ENCODE results near the gene CYP46A1.

Gene CYP46A1

GRCh38 chr14:99708449-99708848 lies 24.4 kb downstream of the CYP46A1 start:
- H3K4me2 ChIP-seq (ENCODE audit: low read length): no peak overlapping the region
- no peak overlapping the region for H3K4me3 ChIP-seq (ENCODE audit: low read length)
- peaks cover 33% of the 10 kb centered on the region for H3K27me3 ChIP-seq (ENCODE audit: control insufficient read depth, insufficient read depth, low read length)
- H3K9ac ChIP-seq (ENCODE audit: low read depth, low read length): no peak overlapping the region
- no peaks in the 10 kb centered on the region for H3K4me1 ChIP-seq (ENCODE audit: control insufficient read depth, insufficient read depth, low read length)
- peaks cover 4% of the 10 kb centered on the region for H3K9me3 ChIP-seq (replicated peaks; ENCODE audit: low read length)
- no peaks in the 10 kb centered on the region for H3K36me3 ChIP-seq (ENCODE audit: insufficient read depth, low read length)

DNA sequence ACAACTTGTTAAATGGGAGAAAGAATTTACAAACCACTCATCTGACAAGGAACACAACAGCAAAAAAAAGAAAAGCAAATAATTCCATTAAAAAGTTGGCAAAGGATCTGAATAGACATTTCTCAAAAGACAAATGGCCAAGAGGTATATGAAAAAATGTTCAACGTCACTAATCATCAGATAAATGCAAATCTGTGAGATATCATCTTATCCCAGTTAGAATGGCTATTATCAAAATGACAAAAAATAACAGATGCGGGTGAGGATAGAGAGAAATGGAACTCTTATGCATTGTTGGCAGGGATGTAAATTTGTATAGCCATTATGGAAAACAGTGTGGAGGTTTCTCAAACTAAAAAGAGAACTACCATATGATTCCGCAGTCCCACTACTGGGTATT lies 29.9 kb downstream of the CYP46A1 start:
- H3K27me3 ChIP-seq (ENCODE audit: control insufficient read depth, insufficient read depth, low read length): peaks cover 60% of the 10 kb centered on the region
- no peak overlapping the region for H3K4me2 ChIP-seq (ENCODE audit: low read length)
- H3K9me3 ChIP-seq (replicated peaks; ENCODE audit: low read length): no peaks in the 10 kb centered on the region
- no peaks in the 10 kb centered on the region for H3K4me1 ChIP-seq (ENCODE audit: control insufficient read depth, insufficient read depth, low read length)
- no peak overlapping the region for H3K9ac ChIP-seq (ENCODE audit: low read depth, low read length)
- no peak overlapping the region for H3K4me3 ChIP-seq (ENCODE audit: low read length)
- no peaks in the 10 kb centered on the region for H3K36me3 ChIP-seq (ENCODE audit: insufficient read depth, low read length)

DNA sequence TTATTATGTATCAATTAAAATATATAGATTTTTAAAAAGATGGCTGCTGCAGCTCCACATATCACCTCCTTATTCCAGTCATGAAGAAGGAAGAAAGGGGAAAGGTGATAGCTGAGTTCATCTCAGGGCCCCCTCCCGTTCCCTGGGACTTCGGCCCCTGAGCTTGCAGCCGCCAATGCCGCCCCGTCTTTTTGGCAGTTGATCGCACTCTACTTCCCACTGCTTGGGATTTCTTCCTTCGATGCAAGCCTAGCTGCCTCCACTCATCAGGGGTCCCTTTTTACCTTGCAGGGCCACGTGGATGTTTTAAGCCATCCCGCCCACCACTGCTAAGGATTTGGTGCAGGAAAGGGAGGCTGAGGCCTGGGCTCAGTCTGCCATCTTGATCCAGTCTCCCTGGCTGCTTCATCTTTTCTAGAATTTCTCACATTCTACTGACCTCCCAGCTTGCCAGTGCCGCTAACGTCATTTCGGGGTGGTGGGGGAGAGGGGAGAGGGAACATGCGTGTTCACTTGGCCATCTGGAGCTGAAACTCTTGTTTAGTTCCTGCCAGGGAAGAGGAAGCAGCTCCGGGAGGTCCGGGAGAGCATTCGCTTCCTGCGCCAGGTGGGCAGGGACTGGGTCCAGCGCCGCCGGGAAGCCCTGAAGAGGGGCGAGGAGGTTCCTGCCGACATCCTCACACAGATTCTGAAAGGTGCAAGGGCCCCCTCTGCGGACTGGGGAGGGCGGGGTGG lies 31.3 kb downstream of the CYP46A1 start:
- Histone ChIP-seq H3K4me1 (ENCODE audit: control insufficient read depth, insufficient read depth, low read length) (no peaks in the 10 kb centered on the region), H3K27me3 (ENCODE audit: control insufficient read depth, insufficient read depth, low read length) (peaks cover 45% of the 10 kb centered on the region), H3K9ac (ENCODE audit: low read depth, low read length) (no peak overlapping the region), H3K4me2 (ENCODE audit: low read length) (no peak overlapping the region), H3K36me3 (ENCODE audit: insufficient read depth, low read length) (no peaks in the 10 kb centered on the region), H3K9me3 (replicated peaks; ENCODE audit: low read length) (no peaks in the 10 kb centered on the region), H3K4me3 (ENCODE audit: low read length) (no peak overlapping the region)

DNA sequence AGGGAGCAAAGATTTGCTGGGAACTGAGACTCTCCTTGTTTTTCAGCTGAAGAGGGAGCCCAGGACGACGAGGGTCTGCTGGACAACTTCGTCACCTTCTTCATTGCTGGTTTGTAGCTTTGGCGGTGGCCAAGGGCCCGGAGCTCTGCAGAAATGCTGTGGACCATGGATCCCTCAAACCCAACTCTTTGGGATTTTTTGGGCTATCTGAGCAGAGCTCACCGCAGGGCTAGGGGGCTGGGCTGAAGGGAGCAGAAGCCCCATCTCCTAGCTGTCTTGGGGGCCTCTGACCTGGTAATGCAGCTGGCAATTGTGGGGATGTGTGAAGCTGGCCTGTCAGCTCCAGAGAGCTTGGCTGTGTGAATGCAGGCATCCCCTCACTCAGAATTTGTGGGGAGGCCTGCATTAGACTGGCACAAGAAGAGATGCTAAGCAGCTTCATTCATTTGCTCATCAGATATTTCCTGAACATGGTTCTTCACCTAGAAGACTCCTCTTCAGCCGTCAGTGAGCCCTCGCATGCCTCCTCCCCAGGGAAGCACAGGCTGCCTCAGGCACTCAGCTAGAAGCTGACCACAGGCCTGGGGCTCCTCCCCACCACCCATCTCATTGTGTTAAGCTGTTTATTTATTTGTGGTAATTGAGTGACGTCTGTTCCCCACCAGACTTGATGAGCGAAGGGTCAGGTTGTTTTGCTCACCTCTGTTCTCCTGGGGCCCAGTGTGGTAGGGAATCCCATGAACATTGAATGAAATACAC lies 32.2 kb downstream of the CYP46A1 start:
- H3K9me3 ChIP-seq (replicated peaks; ENCODE audit: low read length): no peaks in the 10 kb centered on the region
- H3K9ac ChIP-seq (ENCODE audit: low read depth, low read length): no peak overlapping the region
- no peaks in the 10 kb centered on the region for H3K36me3 ChIP-seq (ENCODE audit: insufficient read depth, low read length)
- no peak overlapping the region for H3K4me2 ChIP-seq (ENCODE audit: low read length)
- H3K27me3 ChIP-seq (ENCODE audit: control insufficient read depth, insufficient read depth, low read length): peaks cover 38% of the 10 kb centered on the region
- H3K4me1 ChIP-seq (ENCODE audit: control insufficient read depth, insufficient read depth, low read length): no peaks in the 10 kb centered on the region
- no peak overlapping the region for H3K4me3 ChIP-seq (ENCODE audit: low read length)

DNA sequence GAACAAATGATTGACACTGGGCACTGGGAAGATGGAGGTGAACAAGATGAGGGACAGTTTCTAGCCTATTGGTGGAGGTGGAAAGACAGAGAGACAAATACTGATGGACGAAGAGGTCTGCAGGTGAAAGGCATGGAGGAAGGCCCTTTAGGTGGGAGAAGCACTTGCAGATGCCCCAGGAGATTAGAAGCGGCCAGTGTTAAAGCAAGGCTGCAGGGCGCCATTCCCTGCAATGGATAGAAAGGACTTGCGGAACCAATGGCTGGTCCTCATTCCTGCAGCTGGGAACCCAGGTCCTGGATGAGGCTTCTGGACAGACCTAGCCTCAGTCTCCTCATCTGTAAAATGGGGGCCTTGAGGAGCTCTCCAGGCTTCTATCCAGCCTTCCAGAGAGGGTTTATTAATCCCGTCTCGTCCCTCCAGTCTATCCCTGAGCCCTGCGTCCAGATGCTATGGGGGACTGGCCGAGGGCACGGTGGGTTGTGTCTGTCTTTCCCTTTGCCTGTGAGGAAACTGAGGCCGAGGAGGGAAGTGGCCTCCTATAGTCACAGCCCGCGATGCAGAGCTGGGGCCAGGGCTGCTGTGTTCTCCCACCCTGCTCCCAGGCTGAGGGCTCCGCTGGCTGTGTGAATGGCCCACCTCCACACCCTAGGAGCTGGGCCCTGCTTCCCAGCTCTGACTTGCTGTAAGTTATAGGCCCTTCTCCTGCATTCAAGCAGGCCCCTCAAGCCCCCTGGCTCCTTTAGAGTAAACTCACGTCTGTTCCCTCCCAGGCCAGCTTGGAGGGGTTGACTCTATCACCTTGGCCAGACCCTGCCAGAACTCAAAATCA lies 33.0 kb downstream of the CYP46A1 start:
- no peaks in the 10 kb centered on the region for H3K4me1 ChIP-seq (ENCODE audit: control insufficient read depth, insufficient read depth, low read length)
- H3K4me2 ChIP-seq (ENCODE audit: low read length): no peak overlapping the region
- H3K36me3 ChIP-seq (ENCODE audit: insufficient read depth, low read length): no peaks in the 10 kb centered on the region
- H3K9ac ChIP-seq (ENCODE audit: low read depth, low read length): no peak overlapping the region
- no peak overlapping the region for H3K4me3 ChIP-seq (ENCODE audit: low read length)
- H3K27me3 ChIP-seq (ENCODE audit: control insufficient read depth, insufficient read depth, low read length): peaks cover 31% of the 10 kb centered on the region
- no peaks in the 10 kb centered on the region for H3K9me3 ChIP-seq (replicated peaks; ENCODE audit: low read length)

DNA sequence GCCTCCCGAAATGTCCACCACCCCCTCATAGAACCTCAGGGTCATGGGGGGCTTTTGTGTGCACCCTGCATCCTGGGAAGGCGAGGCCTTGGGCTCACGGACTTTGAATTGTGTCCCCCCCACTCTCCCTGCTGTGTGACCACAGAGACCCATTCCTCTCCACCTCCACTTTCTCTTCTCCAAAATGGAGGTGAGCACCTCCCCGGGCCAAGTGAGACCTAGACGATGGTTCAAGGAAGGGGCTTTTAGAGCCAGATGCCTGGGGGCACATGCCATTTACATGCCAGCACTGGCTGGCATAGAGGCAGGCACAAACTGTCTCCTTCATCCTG lies 33.5 kb downstream of the CYP46A1 start:
- Histone ChIP-seq H3K4me1 (ENCODE audit: control insufficient read depth, insufficient read depth, low read length) (no peaks in the 10 kb centered on the region), H3K9me3 (replicated peaks; ENCODE audit: low read length) (no peaks in the 10 kb centered on the region), H3K9ac (ENCODE audit: low read depth, low read length) (no peak overlapping the region), H3K36me3 (ENCODE audit: insufficient read depth, low read length) (no peaks in the 10 kb centered on the region), H3K27me3 (ENCODE audit: control insufficient read depth, insufficient read depth, low read length) (peaks cover 37% of the 10 kb centered on the region), H3K4me2 (ENCODE audit: low read length) (no peak overlapping the region), H3K4me3 (ENCODE audit: low read length) (no peak overlapping the region)

DNA sequence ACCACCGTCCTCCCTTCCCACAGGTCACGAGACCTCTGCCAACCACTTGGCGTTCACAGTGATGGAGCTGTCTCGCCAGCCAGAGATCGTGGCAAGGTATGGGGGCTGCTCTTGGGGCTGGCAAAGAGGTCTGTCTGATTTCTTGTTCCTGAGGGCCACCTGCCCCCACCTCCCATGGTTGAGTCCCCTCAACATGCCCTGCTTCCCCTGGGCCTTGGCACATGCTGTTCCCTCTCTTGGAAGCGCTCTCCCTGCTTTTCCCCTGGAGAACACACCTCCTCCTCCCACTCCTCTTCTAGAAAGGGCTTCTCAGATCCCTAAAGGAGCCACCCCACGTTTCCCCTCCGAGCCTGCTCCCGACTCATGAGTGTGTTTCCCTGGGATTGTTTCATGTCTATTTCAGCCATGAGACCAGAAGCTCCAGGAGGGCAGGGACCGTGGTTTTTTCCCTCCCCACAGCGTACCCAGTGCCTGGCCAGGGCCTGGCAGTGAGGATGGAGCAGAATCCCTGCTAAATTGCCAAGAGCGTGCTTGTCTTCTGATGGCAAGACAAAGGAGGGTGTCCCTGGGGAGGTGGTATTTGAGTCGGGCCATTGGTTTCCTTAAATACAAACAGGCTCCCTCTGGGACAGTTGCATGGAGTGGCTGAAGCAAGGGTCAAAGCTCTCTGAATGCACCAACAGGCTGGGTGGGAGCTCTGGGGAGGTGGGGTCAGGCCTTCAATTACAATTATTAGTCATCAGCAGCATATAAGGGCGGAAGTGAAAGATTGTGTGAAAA lies 34.1 kb downstream of the CYP46A1 start:
- Histone ChIP-seq H3K4me2 (ENCODE audit: low read length) (no peak overlapping the region), H3K36me3 (ENCODE audit: insufficient read depth, low read length) (no peaks in the 10 kb centered on the region), H3K9ac (ENCODE audit: low read depth, low read length) (no peak overlapping the region), H3K9me3 (replicated peaks; ENCODE audit: low read length) (no peaks in the 10 kb centered on the region), H3K4me1 (ENCODE audit: control insufficient read depth, insufficient read depth, low read length) (no peaks in the 10 kb centered on the region), H3K4me3 (ENCODE audit: low read length) (no peak overlapping the region), H3K27me3 (ENCODE audit: control insufficient read depth, insufficient read depth, low read length) (peaks cover 40% of the 10 kb centered on the region)

- no peak overlapping the region for H3K4me3 ChIP-seq (ENCODE audit: low read length)
- no peak overlapping the region for H3K4me2 ChIP-seq (ENCODE audit: low read length)
- H3K27me3 ChIP-seq (ENCODE audit: control insufficient read depth, insufficient read depth, low read length): peaks cover 40% of the 10 kb centered on the region
- H3K9ac ChIP-seq (ENCODE audit: low read depth, low read length): no peak overlapping the region
- H3K36me3 ChIP-seq (ENCODE audit: insufficient read depth, low read length): no peaks in the 10 kb centered on the region
- H3K9me3 ChIP-seq (replicated peaks; ENCODE audit: low read length): no peaks in the 10 kb centered on the region
- no peaks in the 10 kb centered on the region for H3K4me1 ChIP-seq (ENCODE audit: control insufficient read depth, insufficient read depth, low read length)
These were observed 34.7 kb downstream of the CYP46A1 start for GRCh38 chr14:99718811-99719192.

GRCh38 chr14:99720941-99721791 lies 37.1 kb downstream of the CYP46A1 start:
- Histone ChIP-seq H3K4me2 (ENCODE audit: low read length) (no peak overlapping the region), H3K9ac (ENCODE audit: low read depth, low read length) (no peak overlapping the region), H3K4me1 (ENCODE audit: control insufficient read depth, insufficient read depth, low read length) (no peaks in the 10 kb centered on the region), H3K36me3 (ENCODE audit: insufficient read depth, low read length) (no peaks in the 10 kb centered on the region), H3K4me3 (ENCODE audit: low read length) (no peak overlapping the region), H3K9me3 (replicated peaks; ENCODE audit: low read length) (no peaks in the 10 kb centered on the region), H3K27me3 (ENCODE audit: control insufficient read depth, insufficient read depth, low read length) (peaks cover 40% of the 10 kb centered on the region)

- H3K4me3 ChIP-seq (ENCODE audit: low read length): no peak overlapping the region
- H3K27me3 ChIP-seq (ENCODE audit: control insufficient read depth, insufficient read depth, low read length): peaks cover 35% of the 10 kb centered on the region
These were observed 37.9 kb downstream of the CYP46A1 start for GRCh38 chr14:99721792-99722516.

More at GRCh38 chr14:99721792-99722516, 37.9 kb downstream of the CYP46A1 start:
- Histone ChIP-seq H3K9me3 (replicated peaks; ENCODE audit: low read length) (no peaks in the 10 kb centered on the region), H3K4me1 (ENCODE audit: control insufficient read depth, insufficient read depth, low read length) (no peaks in the 10 kb centered on the region), H3K4me2 (ENCODE audit: low read length) (no peak overlapping the region), H3K36me3 (ENCODE audit: insufficient read depth, low read length) (no peaks in the 10 kb centered on the region), H3K9ac (ENCODE audit: low read depth, low read length) (no peak overlapping the region)

Data from skeletal muscle satellite cell (primary cell).